ENCODE results near the gene HIF3A.

GRCh38 chr19:46341937-46342336, 45.1 kb downstream of the HIF3A start:
- no peak for TF ChIP-seq CTCF (IDR thresholded peaks at IDR 0.05; ENCODE audit: low read depth, low read length)
- no peak for TF ChIP-seq POLR2A (IDR thresholded peaks at IDR 0.05; ENCODE audit: extremely low read depth, insufficient read length)

Measured in NB4 (cell line).